Midbrain (tissue), 1 donor: ENCODE results near the gene ITPR1.
"Not testable (repeated sequence)": the region's sequence is repeated elsewhere in the genome, so short reads cannot be mapped to it uniquely, and the experiment has no call there.

Experiments used
- DNase-seq: peaks from one replicate; lab custom pipeline; 2025; lab: John Stamatoyannopoulos, UW

ITPR1 gene

DNA sequence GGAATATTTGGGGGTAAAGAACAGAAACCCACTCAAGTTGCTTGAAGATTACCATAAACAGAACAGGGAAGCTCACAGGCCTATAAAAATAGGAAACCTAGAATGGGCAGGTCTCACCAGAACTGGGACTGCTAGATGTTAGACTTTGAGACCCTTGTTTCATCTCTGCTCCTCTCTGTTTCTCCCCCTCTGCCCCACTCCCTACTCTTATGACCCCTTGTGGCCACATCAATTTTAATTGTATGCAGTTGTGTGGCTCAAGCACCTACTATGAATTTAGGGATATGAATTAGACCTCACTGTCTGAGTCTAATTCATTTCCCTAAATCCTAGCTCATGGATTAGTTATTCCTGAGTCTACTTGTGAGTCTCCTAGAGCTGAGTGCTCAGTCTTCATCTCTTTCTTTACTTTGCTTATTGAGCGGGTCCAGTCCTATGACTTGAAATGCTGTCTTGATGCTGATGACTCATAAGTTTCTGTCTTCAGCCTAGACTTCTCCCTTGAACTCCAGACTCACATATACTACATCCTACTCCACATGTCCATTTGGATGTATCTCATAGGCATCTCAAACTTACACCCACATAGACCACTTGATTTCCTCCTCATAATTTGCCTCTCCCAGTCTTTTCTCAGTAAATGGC, 78.7 kb downstream of the ITPR1 start:
- DNase-seq, result no peak

GRCh38 chr3:4573153-4573552, 80.0 kb downstream of the ITPR1 start:
- DNase-seq, result no peak

- DNase-seq, result no peak
These were observed 81.3 kb downstream of the ITPR1 start for GRCh38 chr3:4574426-4574965.

GRCh38 chr3:4575381-4575780, 82.2 kb downstream of the ITPR1 start:
- no peak for DNase-seq

DNA sequence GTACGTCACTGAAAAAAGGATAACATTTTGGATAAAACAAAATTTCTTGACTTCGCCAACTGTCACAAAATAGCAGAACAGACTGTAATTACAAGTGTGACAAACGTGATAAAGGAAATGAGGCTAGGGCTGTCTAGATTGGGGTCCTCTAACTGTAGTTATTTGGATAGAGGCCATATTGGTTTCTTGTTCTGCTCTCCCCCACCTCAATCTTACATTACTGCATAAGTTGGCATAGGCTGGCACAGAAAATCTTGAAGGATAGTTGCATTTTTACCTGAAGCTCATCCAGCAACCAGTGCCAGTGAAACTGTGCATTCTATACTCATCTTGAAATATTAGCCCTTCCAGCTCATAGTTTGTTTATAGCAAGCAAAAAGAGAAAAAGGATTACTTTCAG, 84.6 kb downstream of the ITPR1 start:
- no peak for DNase-seq

DNA sequence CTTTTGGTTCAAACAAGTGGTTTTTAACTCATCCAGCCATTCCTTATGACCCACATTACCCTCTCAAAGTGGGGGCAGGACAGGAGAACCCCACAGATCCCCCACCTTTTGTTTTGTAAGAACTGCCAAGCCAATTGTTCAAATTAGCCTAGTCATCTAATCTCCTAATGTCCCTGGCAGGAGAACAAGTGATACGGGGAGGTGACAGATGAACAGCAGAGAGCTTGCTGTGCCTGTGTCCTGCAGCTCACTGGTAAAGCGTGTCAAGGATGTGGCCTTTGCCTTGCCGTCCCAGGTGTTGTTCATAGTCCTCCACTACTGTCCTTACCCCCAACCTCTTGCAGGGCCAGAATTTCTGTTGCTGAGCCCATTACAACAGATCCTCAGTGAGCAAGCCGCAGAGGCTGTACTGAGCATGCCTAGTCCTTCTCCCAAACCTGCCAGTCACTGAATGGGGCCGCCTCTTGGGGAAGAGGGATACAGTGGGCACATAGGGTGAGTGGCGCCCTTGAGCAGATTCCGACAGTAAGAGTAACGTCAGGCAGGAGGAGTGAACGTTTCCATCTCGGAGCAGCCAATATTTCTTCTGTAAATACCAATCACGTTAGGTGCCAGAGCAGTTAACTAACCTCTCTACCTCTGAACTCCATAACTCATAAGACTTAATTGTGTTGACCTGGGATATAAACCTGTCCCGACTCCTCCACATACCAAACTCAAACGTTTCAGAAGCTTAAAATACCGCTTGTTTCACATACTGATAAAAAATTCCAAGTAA, 87.4 kb downstream of the ITPR1 start:
- no peak for DNase-seq

GRCh38 chr3:4581124-4581424, 87.9 kb downstream of the ITPR1 start:
- no peak for DNase-seq

DNA sequence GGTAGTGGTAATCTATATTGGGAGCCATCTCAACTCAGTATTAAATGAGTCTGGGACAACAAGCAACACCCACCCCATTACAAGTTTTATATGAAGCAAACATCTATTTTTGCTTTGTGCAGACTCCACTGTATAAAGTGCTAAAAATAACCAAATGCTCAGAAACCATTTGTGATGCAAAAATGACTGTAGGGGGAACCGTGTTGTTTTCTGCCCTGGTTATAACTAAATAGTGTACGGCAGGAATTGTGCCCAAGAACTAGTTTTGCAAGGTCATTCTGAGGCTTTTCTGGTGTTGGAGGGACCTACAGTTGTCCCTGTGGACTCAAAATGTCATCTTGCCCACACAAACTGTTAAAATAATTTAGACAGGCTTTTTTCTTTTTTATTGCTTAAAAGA, 88.3 kb downstream of the ITPR1 start:
- no peak for DNase-seq

DNA sequence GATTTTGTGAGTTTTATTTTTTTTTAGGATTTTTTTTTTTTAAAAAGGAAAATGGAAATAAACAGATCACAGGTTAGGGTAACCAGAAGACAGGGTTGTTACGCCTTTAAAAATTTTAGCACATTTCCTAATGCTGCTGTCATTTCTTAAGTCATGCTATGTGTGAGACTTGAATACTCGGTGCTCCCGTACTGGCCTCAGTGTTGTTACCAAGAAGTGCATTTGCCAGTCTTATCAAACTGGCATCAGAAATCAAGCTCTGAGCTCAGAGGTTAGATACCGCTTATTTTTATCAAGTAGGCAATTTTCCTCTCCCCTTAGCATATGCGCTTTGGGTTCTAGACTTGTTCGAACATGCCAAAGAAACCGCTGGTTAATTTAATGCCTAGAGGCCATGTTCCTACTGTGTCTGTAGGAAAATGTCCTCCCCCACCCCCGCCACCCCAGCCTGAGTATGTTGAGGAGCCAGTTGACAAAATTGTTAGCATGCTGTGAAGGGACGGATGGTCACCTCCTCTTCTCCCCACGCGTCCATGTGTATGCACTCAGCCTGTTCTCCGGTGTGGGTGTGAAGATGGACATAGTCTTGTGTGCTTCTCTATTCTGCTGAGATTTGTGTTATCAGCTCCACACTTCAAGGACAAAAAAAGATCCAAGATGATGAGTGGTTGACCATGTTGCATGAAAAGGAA, 88.9 kb downstream of the ITPR1 start:
- DNase-seq, result no peak

DNA sequence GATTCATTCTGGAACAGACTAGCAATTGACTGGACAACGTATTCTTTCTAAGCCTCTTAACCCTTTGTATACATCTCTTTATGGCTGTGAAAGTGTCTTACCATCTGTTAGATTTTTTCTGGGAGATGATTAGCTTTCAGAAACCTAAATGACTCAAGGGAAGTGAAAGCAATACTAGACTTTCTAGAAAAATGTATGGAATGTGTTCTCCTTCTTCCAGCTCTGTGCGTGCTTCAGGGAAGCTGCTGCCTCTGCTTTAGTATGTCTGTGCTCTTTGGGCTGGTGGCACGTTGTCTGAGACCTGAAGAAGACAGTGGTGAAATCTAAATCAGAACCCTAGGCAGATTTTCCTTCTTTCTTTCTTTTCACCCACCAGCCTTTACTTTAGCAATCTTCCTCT, 89.5 kb downstream of the ITPR1 start:
- DNase-seq, result no peak

- DNase-seq, result no peak
These were observed 90.3 kb downstream of the ITPR1 start for GRCh38 chr3:4583416-4583815.

DNA sequence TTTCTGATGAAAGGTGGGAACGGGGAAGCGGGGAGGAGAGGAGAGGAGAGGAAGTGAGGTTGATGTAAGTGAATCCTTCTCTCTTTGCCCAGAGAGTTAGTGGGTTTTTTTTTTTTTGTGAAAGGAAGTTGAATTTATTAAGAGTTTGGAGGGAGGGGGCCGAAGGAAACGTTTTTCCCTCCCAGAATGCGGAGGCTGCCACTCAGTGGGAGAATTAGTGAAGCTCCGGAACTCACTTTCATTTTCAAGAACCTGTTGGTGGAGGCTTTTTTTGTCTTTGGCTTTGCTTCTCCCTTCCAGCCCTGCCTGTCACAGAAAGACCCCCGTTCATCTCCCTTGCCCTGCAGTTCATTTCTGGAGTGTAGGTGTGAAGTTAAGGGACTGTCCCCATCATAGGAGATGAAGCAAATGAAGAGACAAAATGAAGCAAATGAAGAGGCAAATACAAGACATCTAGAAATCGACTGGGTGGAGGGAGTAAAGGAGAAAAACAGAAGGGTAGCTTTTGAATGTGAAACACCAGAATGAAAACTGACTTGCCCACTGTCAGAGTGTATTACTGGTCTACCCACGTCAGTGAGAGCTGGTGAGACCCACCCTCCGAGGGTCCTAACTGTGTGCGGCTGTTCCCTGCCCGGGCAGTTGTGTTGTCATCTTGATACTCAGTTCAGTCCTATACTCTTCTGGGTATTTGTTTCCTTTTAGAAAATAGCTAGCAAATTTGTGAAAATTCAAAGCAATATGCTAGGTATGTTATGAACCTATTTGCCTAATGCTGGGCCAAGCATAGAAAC, 91.5 kb downstream of the ITPR1 start:
- DNase-seq, result no peak

DNA sequence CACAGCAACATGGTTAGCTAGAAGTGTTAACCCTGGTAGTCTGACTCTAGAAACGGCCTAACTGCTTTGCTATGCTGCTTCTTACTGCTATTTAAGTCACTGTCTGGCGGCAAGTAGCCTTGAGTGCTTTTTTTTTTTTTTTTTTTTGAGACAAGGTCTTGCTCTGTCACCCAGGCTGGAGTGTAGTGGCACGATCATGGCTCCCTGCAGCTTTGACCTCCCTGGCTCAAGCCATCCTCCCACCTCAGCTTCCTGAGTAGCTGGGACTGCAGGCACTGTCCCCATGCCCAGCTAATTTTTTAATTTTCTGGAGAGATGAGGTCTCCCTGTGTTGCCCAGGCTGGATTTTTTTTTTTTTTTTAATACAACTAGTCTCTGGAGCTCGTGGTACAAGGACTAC, 93.2 kb downstream of the ITPR1 start:
- no peak for DNase-seq

DNA sequence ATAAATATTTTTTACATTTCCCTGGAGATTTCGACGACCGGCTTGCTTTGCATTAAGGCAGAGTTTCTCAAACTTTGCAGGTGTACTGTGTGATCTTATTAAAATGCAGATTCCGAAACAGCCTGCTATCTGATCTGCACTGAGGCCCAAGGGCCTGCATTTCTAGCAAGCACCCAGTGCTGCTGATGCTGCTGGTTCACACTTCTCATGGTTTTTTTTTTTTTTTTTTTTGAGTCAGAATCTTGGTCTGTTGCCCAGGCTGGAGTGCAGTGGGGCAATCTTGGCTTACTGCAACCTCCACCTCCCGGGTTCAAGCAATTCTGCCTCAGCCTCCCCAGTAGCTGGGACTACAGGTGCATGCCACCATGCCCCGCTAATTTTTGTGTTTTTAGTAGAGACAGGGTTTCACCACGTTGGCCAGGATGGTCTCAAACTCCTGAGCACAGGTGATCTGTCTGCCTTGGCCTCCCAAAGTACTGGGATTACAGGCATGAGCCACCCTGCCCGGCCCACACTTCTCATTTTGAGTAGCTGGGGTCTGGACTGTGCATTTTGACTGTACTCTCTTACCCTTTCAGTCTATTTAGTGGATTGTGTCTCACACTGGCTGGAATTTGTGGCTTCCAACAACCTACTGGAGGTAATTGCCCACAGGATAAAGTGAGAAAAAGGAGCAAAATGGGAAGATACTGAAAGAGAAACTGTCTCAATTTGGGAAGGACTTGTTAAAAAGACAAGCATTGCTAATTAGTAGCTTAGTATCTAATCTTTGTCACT, 94.1 kb downstream of the ITPR1 start:
- no peak for DNase-seq

DNA sequence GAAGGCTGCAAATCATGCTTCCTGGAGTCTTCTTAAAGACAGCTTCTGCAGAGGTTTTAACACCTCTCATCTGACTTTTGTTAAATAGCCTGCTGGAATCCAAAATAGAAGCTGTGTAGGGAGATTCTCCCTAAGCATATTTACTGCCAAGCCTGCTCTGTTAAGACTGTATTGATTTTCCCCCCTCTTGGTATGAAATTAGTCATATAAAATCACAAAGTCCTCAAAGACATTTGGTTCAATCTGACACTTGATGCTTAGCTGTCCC, 94.6 kb downstream of the ITPR1 start:
- DNase-seq, result no peak

DNA sequence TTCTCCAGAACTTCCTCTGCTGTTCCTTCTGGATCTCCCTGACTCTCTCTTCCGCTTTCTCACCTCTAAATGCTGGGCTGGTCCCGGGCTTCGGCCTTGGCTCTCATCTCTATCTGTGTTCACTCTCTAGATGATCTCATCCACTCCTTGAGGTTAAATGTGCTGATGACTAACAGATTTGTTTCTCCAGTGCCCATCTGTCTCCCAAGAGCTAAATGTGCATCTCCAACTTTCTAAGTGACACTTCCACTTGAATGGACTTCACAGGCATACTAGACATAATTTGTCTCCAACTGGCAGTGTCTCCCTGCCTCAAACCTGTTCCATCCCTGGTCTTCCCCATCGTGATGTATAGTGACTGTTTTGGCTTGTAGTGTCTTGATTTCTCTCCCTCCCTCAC, 95.3 kb downstream of the ITPR1 start:
- DNase-seq, result no peak

- no peak for DNase-seq
These were observed 96.4 kb downstream of the ITPR1 start for GRCh38 chr3:4589475-4590097.

DNA sequence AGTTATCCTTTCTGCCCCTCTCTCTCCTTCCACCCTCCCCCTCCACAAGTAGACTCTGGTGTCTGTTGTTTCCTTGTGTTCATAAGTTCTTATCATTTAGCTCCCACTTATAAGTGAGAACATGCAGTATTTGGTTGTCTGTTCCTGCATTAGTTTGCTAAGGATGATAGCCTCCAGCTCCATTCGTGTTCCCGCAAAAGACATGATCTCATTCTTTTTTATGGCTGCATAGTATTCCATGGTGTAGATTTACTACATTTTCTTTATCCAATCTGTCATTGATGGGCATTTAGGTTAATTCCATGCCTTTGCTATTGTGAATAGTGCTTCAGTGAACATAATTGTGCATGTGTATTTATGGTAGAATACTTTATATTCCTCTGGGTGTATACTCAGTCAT, 97.7 kb downstream of the ITPR1 start:
- not testable (repeated sequence) for DNase-seq

DNA sequence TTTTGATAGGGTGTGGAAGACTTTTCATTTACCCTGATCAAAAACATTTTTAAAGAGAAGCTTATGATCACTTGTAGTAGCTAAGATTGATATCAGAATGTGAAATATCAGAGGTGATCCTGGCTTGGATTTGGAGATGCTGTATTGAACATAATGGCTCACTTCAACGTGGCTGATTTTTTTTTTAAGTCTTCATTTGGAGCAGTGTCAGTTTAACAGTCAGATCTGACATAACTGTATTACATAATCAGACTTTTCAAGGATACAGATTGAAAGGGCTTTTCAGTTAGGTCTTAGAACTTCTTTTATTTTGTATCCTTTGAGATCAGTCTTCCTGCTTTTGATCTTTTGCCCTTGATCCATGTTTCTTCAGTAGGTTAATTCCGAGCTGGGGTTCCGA, 98.5 kb downstream of the ITPR1 start:
- no peak for DNase-seq

DNA sequence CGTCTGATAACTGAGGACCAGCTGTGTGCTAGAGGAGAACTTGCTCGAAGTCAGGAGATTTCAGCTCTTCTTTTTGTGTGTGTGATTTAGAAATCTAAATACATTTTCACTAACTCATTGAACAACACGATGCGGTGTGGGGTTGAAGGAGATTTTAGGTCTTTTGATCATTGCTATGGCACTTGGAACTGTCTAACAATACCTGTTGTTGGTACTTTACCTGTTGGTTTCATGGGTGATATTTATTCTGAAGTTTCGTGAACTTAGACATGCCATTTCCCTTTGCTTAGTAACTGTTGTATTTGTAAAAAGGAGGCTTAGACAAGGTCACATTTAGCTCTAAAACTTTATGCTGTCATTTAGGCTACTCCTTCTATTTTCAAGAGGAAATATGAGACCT, 99.9 kb downstream of the ITPR1 start:
- DNase-seq, result no peak

GRCh38 chr3:4595710-4596113, 102.6 kb downstream of the ITPR1 start:
- DNase-seq, result no peak
